ENCODE measurements around the gene REEP1. TPM values are rescaled to one million over a fixed set of nuclear protein-coding genes. Genes with fewer than 3 reads are reported as not detected.

REEP1 gene
- total RNA-seq, 8 experiments from 2014 or later, result 0.31 to 98.1 (median 41.6) TPM

DNA sequence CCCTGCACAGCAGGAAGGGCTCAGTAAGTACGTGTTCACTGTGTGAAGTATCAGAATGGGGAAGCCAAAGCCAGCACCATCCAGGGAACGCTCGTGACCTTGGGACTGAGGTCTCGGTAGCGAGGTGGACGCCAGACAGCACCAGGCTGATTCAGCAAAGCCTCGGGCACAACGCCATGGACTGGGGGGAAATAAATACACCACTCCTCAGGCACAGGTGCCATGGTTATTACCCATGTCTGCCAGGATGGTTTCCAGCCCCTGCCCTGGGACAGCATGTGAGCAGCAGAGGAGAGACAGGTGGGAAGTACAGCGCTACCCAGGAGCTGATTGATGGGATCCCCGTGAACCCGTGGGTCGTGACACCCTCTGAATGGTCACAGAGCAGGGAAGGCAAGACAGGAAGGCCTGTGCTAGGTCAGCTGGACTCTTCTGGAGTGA, 53.0 kb downstream of the REEP1 start:
- WGBS, 10 experiments, result 27 to 87% (median 39%) methylated on average over 2 to 5 of the region's 12 CpGs; no CpG with 5 or more reads in 5 of the 10 experiments
- Histone ChIP-seq H3K27ac (peak overlapping the region in 1 of 2 donors; percentile 25), H3K4me1 (replicated peaks in 1 of 2) (peaks cover 3 to 28% of the 10 kb centered on the region in 2 donors), H3K4me3 (no peak overlapping the region)
- peak in 3 of 8 experiments; percentile 24 to 43 (median 36) for ATAC-seq (replicated peaks in 6 of 8)
- in situ Hi-C loops (cut with MboI; ENCODE audit: low pct_unique_long_range_greater_than_20kb in 2 of 9, low sequenced_read_pairs in 9 of 9, unreplicated experiment in 9 of 9), result no loop called here

DNA sequence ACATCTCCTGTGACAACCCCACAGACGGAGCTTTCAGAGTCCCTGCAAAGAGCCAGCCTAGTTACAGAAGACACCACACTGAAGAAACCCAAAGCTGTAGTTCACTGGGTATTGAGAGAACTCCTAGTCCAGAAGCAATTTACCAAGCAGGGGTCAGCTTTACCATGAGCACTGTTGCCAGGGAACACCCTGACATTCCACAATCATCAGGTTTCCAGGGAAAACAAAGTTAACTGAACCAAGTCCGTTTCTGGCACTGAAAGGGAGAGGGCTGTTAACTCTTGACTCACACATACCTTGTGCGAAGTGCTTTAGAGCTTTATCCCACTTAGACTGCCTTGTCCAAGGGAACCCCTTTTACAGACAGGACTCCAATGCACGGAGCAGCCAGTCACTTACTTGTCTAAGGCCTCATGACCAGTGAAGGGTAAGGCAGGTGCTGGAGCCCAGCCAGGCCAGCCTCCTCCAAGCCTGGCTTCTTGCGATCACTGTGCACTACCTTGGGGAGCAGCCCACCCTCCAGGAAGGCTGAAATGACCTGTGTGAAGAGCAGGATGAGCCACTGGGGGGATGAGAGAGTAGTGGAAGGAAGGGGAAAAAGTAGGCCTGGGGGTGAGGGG, 53.9 kb downstream of the REEP1 start:
- no peak overlapping the region for H3K4me3 ChIP-seq
- peak in 7 of 8 experiments; percentile 9 to 89 (median 48) for ATAC-seq (replicated peaks in 6 of 8)
- in situ Hi-C loops (cut with MboI; ENCODE audit: low pct_unique_long_range_greater_than_20kb in 2 of 9, low sequenced_read_pairs in 9 of 9, unreplicated experiment in 9 of 9), result no loop called here
- H3K27ac ChIP-seq, result no peak overlapping the region
- WGBS, 10 experiments, result 0 to 83% (median 65%) methylated on average over 1 to 5 of the region's 5 CpGs; no CpG with 5 or more reads in 5 of the 10 experiments
- peaks cover 3 to 28% of the 10 kb centered on the region in 2 donors for H3K4me1 ChIP-seq (replicated peaks in 1 of 2)

DNA sequence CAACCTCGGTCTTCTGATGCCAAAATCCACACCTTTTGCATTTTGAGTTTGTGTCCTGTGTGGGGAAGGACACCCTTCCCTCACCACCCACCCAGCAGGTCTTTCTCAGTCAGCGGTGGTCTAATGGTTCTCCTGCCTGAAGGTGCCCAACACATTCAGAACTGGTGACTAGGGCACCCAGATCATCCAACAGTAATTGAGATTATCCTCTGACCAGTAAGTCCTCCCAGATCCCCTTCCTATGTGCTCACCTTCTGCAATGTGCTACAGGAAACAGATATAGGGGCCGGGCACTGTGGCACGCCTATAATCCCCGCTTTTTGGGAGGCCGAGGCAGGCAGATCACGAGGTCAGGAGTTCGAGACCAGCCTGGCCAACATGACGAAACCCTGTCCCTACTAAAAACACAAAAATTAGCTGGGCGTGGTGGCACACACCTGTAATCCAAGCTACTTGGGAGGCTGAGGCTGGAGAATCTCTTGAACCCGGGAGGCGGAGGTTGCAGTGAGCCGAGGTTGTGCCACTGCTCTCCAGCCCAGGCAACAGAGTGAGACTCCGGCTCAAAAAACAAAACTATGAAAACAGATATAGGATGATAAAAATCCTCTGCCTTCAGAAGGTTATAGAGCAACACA, 56.2 kb downstream of the REEP1 start:
- Histone ChIP-seq H3K27ac (no peak overlapping the region), H3K4me3 (no peak overlapping the region), H3K4me1 (replicated peaks in 1 of 2) (peaks cover 3 to 28% of the 10 kb centered on the region in 2 donors)
- no peak for ATAC-seq (replicated peaks in 6 of 8)
- 50 to 94% (median 86%) methylated on average over 1 to 9 of the region's 14 CpGs; no CpG with 5 or more reads in 2 of the 10 experiments for WGBS, 10 experiments
- in situ Hi-C loops (cut with MboI; ENCODE audit: low pct_unique_long_range_greater_than_20kb in 2 of 9, low sequenced_read_pairs in 9 of 9, unreplicated experiment in 9 of 9), result no loop called here

DNA sequence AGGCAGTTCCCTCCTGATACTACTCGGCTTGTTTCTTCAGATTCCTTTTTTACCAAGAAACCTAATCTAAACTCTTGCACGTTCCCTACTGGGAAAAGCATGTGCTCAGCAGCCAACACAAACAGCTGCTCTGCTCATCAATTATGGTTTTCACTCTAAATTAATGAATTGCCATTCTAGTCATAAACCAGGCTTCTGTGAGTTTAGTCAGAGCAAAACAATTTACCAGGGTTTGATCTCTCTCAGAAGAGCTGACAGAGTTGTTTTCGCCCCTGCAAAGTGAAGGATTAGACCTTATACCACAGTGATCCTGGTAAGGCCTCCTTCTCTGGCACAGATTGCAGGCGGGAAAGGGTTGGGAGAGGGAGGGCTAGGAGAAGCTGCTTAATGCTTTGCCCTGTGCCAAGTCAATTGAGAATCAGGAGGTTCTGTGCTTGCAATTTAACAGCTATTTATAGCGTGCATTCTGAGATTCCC, 57.2 kb downstream of the REEP1 start:
- H3K27ac ChIP-seq, result no peak overlapping the region
- in situ Hi-C loops (cut with MboI; ENCODE audit: low pct_unique_long_range_greater_than_20kb in 2 of 9, low sequenced_read_pairs in 9 of 9, unreplicated experiment in 9 of 9), result no loop called here
- peak in 1 of 8 experiments; percentile 7 for ATAC-seq (replicated peaks in 6 of 8)
- no peak overlapping the region for H3K4me3 ChIP-seq
- WGBS, 10 experiments, result 0 to 90% (median 76%) methylated on average over 1 to 4 of the region's 5 CpGs; no CpG with 5 or more reads in 3 of the 10 experiments
- H3K4me1 ChIP-seq (replicated peaks in 1 of 2), result peaks cover 3 to 28% of the 10 kb centered on the region in 2 donors

DNA sequence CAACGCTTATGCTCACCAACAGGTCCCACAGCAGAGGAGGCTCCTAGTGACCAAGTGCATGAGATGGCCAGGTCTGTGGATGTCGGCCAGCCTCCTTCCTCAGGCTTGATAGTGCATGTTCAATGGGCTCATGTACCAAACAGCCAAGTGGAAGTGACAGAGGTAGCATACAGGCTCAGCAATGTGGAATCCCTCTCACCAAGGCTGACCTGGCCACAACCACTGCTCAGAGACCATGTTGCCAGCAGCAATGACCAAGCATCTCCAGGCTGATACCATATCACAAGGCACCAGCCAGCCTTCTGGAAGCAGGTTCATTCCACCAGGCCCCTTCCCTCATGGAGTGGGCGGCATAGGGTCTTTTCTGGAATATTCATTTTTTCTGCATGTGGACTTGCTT, 61.5 kb downstream of the REEP1 start:
- WGBS, 10 experiments, result 40 to 100% (median 82%) methylated on average over 1 to 2 of the region's 3 CpGs; no CpG with 5 or more reads in 4 of the 10 experiments
- ATAC-seq (replicated peaks in 6 of 8), result no peak
- in situ Hi-C loops (cut with MboI; ENCODE audit: low pct_unique_long_range_greater_than_20kb in 2 of 9, low sequenced_read_pairs in 9 of 9, unreplicated experiment in 9 of 9), result no loop called here
- Histone ChIP-seq H3K4me1 (replicated peaks in 1 of 2) (peaks cover 0 to 3% of the 10 kb centered on the region in 2 donors), H3K4me3 (no peak overlapping the region), H3K27ac (no peak overlapping the region)

DNA sequence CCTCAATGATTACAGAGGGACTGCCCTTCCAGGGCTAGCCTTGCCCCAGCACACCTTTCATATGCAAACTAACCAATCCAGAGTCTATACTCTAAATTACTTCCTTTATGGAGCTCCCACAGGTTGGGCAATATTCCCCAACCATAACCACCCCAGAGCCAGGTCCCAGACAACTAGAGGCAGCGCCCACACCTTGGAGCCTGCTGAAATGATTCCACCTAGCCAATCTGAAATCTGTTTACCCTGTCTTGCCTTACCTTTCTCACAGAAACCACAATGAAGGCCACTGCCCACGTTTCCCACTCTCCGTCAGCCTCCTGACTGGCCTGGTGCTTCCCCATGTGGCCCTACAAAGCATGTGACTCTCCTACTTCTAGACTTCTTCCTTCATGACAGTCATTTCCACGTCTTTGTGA, 62.0 kb downstream of the REEP1 start:
- WGBS, 10 experiments, result 0 to 100% (median 94%) methylated on average over 1 to 2 of the region's 4 CpGs; no CpG with 5 or more reads in 3 of the 10 experiments
- in situ Hi-C loops (cut with MboI; ENCODE audit: low pct_unique_long_range_greater_than_20kb in 2 of 9, low sequenced_read_pairs in 9 of 9, unreplicated experiment in 9 of 9), result no loop called here
- no peak for ATAC-seq (replicated peaks in 6 of 8)
- Histone ChIP-seq H3K27ac (no peak overlapping the region), H3K4me1 (replicated peaks in 1 of 2) (peaks cover 0 to 3% of the 10 kb centered on the region in 2 donors), H3K4me3 (no peak overlapping the region)

DNA sequence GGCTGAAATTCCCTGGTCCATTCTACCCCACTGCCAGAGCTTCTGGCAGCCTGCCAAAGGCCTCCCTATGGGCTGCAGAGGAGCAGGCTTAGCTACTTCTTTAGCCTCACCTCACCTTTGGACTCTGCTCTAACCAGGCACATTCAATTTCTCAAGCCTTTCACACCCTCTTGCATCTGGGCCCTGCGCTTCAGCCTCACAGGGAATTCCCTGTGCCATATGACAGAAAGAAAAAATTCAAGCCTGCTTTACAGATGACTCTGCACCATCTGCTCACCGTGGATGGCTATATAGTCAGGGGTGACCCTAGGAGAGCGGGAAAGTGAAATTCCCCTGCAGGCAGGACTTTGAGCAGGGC, 62.5 kb downstream of the REEP1 start:
- ATAC-seq (replicated peaks in 6 of 8), result peak in 6 of 8 experiments; percentile 32 to 82 (median 62)
- H3K27ac ChIP-seq, result no peak overlapping the region
- WGBS, 10 experiments, result 42 to 100% (median 83%) methylated on average over 1 to 2 of the region's 3 CpGs; no CpG with 5 or more reads in 4 of the 10 experiments
- in situ Hi-C loops (cut with MboI; ENCODE audit: low pct_unique_long_range_greater_than_20kb in 2 of 9, low sequenced_read_pairs in 9 of 9, unreplicated experiment in 9 of 9), result no loop called here
- H3K4me3 ChIP-seq, result no peak overlapping the region
- no peaks in the 10 kb centered on the region for H3K4me1 ChIP-seq (replicated peaks in 1 of 2)

DNA sequence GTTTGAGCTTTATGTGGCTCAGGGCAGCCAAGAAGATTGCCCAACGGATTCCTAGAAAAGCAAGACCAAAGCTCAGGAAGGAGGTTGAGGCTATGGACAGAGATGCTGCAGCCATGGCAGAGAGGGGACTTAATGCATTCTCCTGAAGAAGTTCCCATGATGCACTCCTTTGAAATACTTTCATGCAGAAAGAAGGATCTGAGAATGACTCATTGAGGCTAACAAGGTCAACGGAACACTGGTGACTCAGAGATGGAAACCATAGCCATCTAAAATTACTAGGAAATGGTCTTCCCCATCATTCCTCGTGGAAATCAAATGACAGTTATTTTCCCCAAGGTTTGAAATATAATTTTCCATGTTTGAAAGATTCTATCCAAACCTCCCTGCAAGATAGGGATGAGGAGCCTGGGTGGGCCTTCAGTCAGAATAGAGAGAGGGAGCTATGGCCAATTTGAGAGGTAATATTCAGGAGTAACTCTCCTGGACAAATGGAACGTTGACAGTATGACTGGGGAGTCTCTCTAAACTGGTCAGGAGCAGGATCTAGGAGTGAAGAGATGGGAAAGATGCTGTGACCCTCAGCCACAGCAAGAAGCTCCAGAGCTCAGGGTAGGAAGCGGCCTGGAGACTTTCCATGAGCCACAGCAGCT, 63.0 kb downstream of the REEP1 start:
- H3K4me1 ChIP-seq (replicated peaks in 1 of 2), result no peaks in the 10 kb centered on the region
- WGBS, 10 experiments, result 31 to 100% (median 79%) methylated on average over 1 to 5 of the region's 5 CpGs
- peak in 7 of 8 experiments; percentile 47 to 88 (median 83) for ATAC-seq (replicated peaks in 6 of 8)
- no peak overlapping the region for H3K4me3 ChIP-seq
- no peak overlapping the region for H3K27ac ChIP-seq
- in situ Hi-C loops (cut with MboI; ENCODE audit: low pct_unique_long_range_greater_than_20kb in 2 of 9, low sequenced_read_pairs in 9 of 9, unreplicated experiment in 9 of 9), result no loop called here

DNA sequence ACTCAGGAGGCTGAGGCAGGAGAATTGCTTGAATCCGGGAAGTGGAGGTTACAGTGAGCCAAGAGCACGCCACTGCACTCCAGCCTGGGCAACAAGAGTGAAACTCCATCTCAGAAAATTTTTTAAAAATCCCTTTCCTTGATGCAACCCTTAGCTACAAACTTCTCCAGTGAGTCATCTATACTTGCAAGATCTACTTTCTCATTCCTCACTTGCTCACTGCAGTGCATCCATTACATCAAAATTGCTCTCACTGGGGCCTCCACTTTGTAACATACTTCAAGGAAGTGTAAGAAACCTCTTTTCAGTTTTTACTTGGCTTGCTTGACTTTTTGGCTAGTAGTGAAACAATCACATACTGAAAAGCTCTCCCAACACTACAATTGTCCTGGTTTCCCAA, 65.3 kb downstream of the REEP1 start:
- Histone ChIP-seq H3K4me3 (no peak overlapping the region), H3K27ac (no peak overlapping the region), H3K4me1 (replicated peaks in 1 of 2) (no peaks in the 10 kb centered on the region)
- no peak for ATAC-seq (replicated peaks in 6 of 8)
- in situ Hi-C loops (cut with MboI; ENCODE audit: low pct_unique_long_range_greater_than_20kb in 2 of 9, low sequenced_read_pairs in 9 of 9, unreplicated experiment in 9 of 9), result no loop called here
- WGBS, 10 experiments, result 20 to 100% (median 85%) methylated on average over 1 to 2 of the region's 2 CpGs; no CpG with 5 or more reads in 6 of the 10 experiments

DNA sequence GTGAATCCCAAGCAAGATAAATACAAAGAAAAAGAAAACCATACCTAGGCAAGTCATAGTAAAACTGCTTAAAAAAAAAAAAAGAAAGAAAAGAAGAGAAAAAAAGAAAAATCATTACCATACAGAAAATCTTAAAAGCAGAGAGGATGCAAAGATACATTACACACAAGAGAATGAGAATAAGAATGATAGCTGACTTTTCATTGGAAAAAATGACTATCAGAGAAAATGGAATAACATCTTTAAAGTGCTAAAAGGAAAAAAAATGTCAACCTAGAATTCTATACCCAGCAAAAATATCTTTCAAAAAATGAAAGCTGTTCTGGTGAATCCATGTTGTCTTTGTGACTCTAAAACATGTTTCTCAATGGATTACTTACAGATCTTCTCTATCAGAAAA, 66.2 kb downstream of the REEP1 start:
- in situ Hi-C loops (cut with MboI; ENCODE audit: low pct_unique_long_range_greater_than_20kb in 2 of 9, low sequenced_read_pairs in 9 of 9, unreplicated experiment in 9 of 9), result no loop called here

DNA sequence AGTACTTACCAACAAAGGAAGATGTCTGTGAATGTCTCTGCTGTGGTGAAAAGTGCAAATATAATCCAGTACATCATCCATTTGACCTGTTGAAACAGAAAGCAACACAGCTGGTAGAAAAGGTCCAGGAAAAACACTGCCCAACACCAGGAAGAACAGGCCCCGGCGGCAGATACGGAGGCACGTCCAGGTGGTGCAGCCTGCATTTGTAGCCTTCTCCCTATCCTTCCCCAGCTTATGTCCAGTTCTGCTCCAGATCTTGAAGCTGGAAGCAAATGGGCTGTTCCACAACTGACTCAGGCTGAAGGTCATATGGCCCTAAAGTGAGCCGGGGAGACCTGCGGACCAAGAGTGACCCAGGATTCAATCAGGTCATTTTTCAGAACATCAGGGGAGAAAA, 73.5 kb downstream of the REEP1 start:
- WGBS, 10 experiments, result 18 to 93% (median 89%) methylated on average over 2 to 6 of the region's 6 CpGs; no CpG with 5 or more reads in 6 of the 10 experiments
- no peak for ATAC-seq (replicated peaks in 6 of 8)
- H3K27ac ChIP-seq, result no peak overlapping the region
- H3K4me3 ChIP-seq, result no peak overlapping the region
- H3K4me1 ChIP-seq (replicated peaks in 1 of 2), result no peaks in the 10 kb centered on the region
- in situ Hi-C loops (cut with MboI; ENCODE audit: low pct_unique_long_range_greater_than_20kb in 2 of 9, low sequenced_read_pairs in 9 of 9, unreplicated experiment in 9 of 9), result no loop called here

More for the DNA sequence above, 66.2 kb downstream of the REEP1 start:
- ATAC-seq (replicated peaks in 6 of 8), result no peak
- Histone ChIP-seq H3K4me3 (no peak overlapping the region), H3K27ac (no peak overlapping the region), H3K4me1 (replicated peaks in 1 of 2) (no peaks in the 10 kb centered on the region)

DNA sequence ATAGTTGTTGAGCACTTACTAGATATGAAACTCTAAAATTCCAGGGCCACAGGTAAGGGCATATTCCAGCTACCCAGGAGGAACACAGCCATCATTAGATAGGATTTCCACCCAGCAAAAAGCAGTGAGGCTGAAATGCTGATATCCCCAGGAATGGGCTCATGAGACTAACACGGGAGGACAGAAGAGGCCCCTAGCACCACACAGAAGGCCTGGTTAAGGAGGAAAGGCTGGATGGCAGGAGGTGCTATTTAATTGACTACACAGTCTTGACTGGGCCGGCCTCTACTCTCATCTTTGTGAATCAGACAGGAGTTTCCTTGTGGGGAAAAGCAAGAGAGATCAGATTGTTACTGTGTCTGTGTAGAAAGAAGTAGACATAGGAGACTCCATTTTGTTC, 76.4 kb downstream of the REEP1 start:
- 57 to 80% (median 60%) methylated on average over 1 to 2 of the region's 2 CpGs; no CpG with 5 or more reads in 5 of the 10 experiments for WGBS, 10 experiments
- H3K4me1 ChIP-seq (replicated peaks in 1 of 2), result no peaks in the 10 kb centered on the region
- no peak for ATAC-seq (replicated peaks in 6 of 8)
- no peak overlapping the region for H3K4me3 ChIP-seq
- no peak overlapping the region for H3K27ac ChIP-seq
- in situ Hi-C loops (cut with MboI; ENCODE audit: low pct_unique_long_range_greater_than_20kb in 2 of 9, low sequenced_read_pairs in 9 of 9, unreplicated experiment in 9 of 9), result no loop called here

DNA sequence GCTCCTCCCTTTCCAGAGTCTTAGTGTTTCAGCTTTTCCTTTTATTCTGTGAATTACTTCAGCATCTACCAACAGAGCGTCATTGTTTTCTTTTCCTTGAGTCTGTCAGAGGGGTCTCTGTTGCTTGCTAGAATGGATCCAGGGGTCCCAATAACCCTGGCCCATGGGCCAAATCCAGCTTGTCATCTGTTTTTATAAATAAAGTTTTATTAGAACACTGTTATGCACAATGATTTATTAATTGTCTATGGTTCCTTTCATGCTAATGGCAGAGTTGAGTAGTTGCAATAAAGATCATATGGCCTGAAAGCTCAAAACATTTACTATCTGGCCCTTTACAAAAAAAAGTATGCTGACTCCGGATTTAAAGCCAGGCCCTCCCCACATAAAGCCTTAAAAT, 79.3 kb downstream of the REEP1 start:
- 40 to 100% (median 92%) methylated on average over 1 to 2 of the region's 2 CpGs; no CpG with 5 or more reads in 3 of the 10 experiments for WGBS, 10 experiments
- Histone ChIP-seq H3K4me3 (no peak overlapping the region), H3K27ac (no peak overlapping the region), H3K4me1 (replicated peaks in 1 of 2) (no peaks in the 10 kb centered on the region)
- in situ Hi-C loops (cut with MboI; ENCODE audit: low pct_unique_long_range_greater_than_20kb in 2 of 9, low sequenced_read_pairs in 9 of 9, unreplicated experiment in 9 of 9), result no loop called here
- ATAC-seq (replicated peaks in 6 of 8), result no peak
